ENCODE results near the gene NFATC2. TPM values are rescaled to one million over a fixed set of nuclear protein-coding genes. Genes with fewer than 3 reads are reported as not detected.
A peak's percentile ranks its signal among the peaks of the same experiment; 100 is the strongest.

Gene NFATC2
- total RNA-seq, 1 experiment from 2014 or later = 6.3 TPM

DNA sequence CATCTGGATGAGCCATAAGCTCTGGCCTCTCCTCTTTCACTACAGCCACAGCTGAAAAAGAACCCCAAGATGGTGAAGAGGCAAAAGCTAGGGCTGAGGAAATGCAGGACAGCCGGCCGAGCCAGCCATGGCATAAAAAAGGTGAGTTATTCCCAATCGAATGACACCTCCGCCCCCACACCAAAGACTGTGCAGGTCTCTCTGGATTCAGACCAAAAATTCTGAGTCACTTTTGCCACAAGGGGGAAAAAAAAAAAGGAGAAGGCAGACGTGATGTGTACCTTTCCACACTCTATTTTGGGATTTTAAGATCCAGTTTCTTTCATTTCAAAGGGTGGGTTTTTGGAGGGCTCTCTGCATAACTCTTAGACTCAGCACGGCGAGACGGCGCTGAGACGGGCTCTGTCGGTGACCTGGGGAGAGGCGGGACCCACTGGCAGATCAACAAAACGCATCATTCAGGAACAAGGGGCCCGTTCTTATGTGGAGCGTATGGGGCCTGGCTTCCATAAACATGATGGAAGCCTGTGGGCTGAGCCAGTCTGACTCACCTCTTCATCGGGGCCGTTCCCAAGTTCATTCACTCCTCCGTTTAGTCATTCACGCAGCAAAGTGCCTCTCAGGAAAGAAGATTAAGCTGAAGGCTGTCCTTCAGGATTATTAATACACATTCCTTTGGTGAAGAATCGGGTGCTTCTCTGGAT lies 54.8 kb downstream of the NFATC2 start:
- H3K27me3 ChIP-seq (ENCODE audit: insufficient read depth, low read depth) = no peaks in the 10 kb centered on the region
- TSS peak; percentile 90 for BruUV-seq (replicated peaks)
- H3K9me2 ChIP-seq (ENCODE audit: insufficient read depth) = no peaks in the 10 kb centered on the region
- no peaks in the 10 kb centered on the region for H4K20me1 ChIP-seq (ENCODE audit: insufficient read depth)
- H3K27ac ChIP-seq = peak overlapping the region; percentile 92
- H3K4me3 ChIP-seq = peak overlapping the region; percentile 57
- peaks cover 26% of the 10 kb centered on the region for H3F3A ChIP-seq (ENCODE audit: insufficient read depth, low read depth)
- intact Hi-C loops (cut with micrococcal nuclease; ENCODE audit: unreplicated experiment) = loop anchor here (1.0 to 5.0 kb wide), 2 partner anchors 31 to 45 kb away; no protein-coding TSS in a partner anchor
- no peaks in the 10 kb centered on the region; the same call in 1 of the 2 replicates for H3K79me2 ChIP-seq (ENCODE audit: low read depth)
- H3K9me3 ChIP-seq (ENCODE audit: insufficient read depth, low read depth) = no peaks in the 10 kb centered on the region
- ChIA-PET POLR2A (ENCODE audit: unreplicated experiment) (interaction anchor here (0.6 to 0.7 kb wide), 2 partner anchors 111 to 623 kb away, joined by 4 to 5 read pairs; no protein-coding TSS in a partner anchor), CTCF (no interaction called here)
- H2AFZ ChIP-seq = peak overlapping the region; percentile 78
- no peak; the same call in 1 of the 2 replicates for TF ChIP-seq CTCF (conservative IDR thresholded peaks at IDR 0.05)
- TF ChIP-seq EZH2 (IDR thresholded peaks at IDR 0.05; ENCODE audit: low read depth) = no peak
- no peaks in the 10 kb centered on the region for H3K36me3 ChIP-seq (ENCODE audit: low read depth)
- peaks cover 24% of the 10 kb centered on the region for H3K4me1 ChIP-seq (replicated peaks; ENCODE audit: insufficient read depth)
- DNase-seq = peak; percentile 81 to 93
- peak overlapping the region; percentile 85 for H3K4me2 ChIP-seq

GRCh38 chr20:51487076-51487475 lies 55.4 kb downstream of the NFATC2 start:
- TF ChIP-seq CTCF (conservative IDR thresholded peaks at IDR 0.05) (no peak), EZH2 (IDR thresholded peaks at IDR 0.05; ENCODE audit: low read depth) (no peak)
- POLR2A ChIA-PET (ENCODE audit: unreplicated experiment) = no interaction called here

DNA sequence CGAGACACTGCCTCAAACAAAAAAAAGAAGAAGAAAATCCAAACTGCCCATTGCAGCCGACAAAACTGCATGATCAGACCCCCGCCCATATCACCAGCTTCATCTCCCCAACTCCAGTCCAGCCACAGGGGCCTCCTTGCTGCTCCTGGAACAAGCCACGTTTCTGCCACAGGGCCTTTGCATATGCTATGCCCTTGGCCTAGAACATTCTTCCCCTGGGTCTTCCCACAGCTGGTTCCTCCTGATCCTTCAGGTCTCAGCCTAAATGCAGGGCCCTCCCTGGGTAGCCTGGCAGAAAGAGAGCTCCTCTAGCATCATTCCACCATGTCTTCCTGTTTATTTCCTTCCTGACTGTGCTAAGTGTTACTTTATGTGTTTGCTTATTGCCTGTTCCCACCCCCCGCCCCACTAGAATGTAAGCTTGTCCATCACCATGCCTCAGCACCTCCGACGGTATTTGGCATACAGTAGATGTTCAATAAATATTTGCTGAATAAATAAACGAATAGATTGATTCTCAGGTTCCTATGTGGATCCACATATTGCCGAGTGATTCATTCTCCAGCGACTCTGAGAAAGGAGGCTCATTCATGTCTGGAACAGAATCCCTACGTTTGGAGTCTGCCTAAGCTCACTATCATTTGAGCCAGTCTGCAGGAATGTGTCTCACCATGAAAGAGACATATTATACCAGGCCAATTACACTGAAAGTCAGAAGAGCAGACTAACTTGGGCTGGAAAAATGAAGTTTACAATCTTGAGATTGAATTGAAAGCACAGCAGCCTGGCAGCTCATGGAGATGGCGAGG lies 56.1 kb downstream of the NFATC2 start:
- intact Hi-C loops (cut with micrococcal nuclease; ENCODE audit: unreplicated experiment) = loop anchor here (1.0 to 5.0 kb wide), 2 partner anchors 30 to 46 kb away; no protein-coding TSS in a partner anchor
- ChIA-PET POLR2A (ENCODE audit: unreplicated experiment) (no interaction called here), CTCF (interaction anchor here (1.1 kb wide), 1 partner anchor 29 kb away, joined by 3 read pairs; no protein-coding TSS in a partner anchor)
- BruUV-seq (replicated peaks) = no TSS peak
- no peaks in the 10 kb centered on the region for H3K9me3 ChIP-seq (ENCODE audit: insufficient read depth, low read depth)
- no peaks in the 10 kb centered on the region; the same call in 1 of the 2 replicates for H3K79me2 ChIP-seq (ENCODE audit: low read depth)
- H4K20me1 ChIP-seq (ENCODE audit: insufficient read depth) = no peaks in the 10 kb centered on the region
- no peak for TF ChIP-seq CTCF (conservative IDR thresholded peaks at IDR 0.05)
- no peak for TF ChIP-seq EZH2 (IDR thresholded peaks at IDR 0.05; ENCODE audit: low read depth)
- no peak for DNase-seq
- H3K27me3 ChIP-seq (ENCODE audit: insufficient read depth, low read depth) = no peaks in the 10 kb centered on the region
- H3K4me3 ChIP-seq = no peak overlapping the region
- no peaks in the 10 kb centered on the region for H3K9me2 ChIP-seq (ENCODE audit: insufficient read depth)
- H3K4me2 ChIP-seq = no peak overlapping the region
- H2AFZ ChIP-seq = no peak overlapping the region
- H3K27ac ChIP-seq = no peak overlapping the region
- H3K36me3 ChIP-seq (ENCODE audit: low read depth) = no peaks in the 10 kb centered on the region
- peaks cover 24% of the 10 kb centered on the region for H3K4me1 ChIP-seq (replicated peaks; ENCODE audit: insufficient read depth)
- H3F3A ChIP-seq (ENCODE audit: insufficient read depth, low read depth) = peaks cover 26% of the 10 kb centered on the region

More at GRCh38 chr20:51487076-51487475, 55.4 kb downstream of the NFATC2 start:
- no peak overlapping the region; the same call in 1 of the 2 replicates for H2AFZ ChIP-seq
- CTCF ChIA-PET = no interaction called here
- H3K4me3 ChIP-seq = peak overlapping the region; percentile 57; the same call in 1 of the 2 replicates
- H3K79me2 ChIP-seq (ENCODE audit: low read depth) = no peaks in the 10 kb centered on the region; the same call in 1 of the 2 replicates
- H3F3A ChIP-seq (ENCODE audit: insufficient read depth, low read depth) = peaks cover 26% of the 10 kb centered on the region
- H4K20me1 ChIP-seq (ENCODE audit: insufficient read depth) = no peaks in the 10 kb centered on the region
- H3K9me2 ChIP-seq (ENCODE audit: insufficient read depth) = no peaks in the 10 kb centered on the region
- intact Hi-C loops (cut with micrococcal nuclease; ENCODE audit: unreplicated experiment) = loop anchor here (1.0 to 5.0 kb wide), 2 partner anchors 31 to 45 kb away; no protein-coding TSS in a partner anchor
- no peaks in the 10 kb centered on the region for H3K27me3 ChIP-seq (ENCODE audit: insufficient read depth, low read depth)
- peak overlapping the region; percentile 92 for H3K27ac ChIP-seq
- H3K36me3 ChIP-seq (ENCODE audit: low read depth) = no peaks in the 10 kb centered on the region
- BruUV-seq (replicated peaks) = no TSS peak
- H3K4me1 ChIP-seq (replicated peaks; ENCODE audit: insufficient read depth) = peaks cover 24% of the 10 kb centered on the region
- peak overlapping the region; percentile 85 for H3K4me2 ChIP-seq
- DNase-seq = no peak
- H3K9me3 ChIP-seq (ENCODE audit: insufficient read depth, low read depth) = no peaks in the 10 kb centered on the region

Measured in PC-9 (cell line).